GM12874 (cell line): ENCODE data around the gene ALK.

Experiments used
- CTCF ChIP-seq: IDR thresholded peaks from 2 replicates; pipeline ENCODE4 v1.5.1; 2011; ENCODE audit warnings: low read depth, mild to moderate bottlenecking, control low read depth, low read length, moderate library complexity; ENCODE audit not compliant: insufficient read depth

The ALK gene

GRCh38 chr2:29910465-29910864 lies 10.9 kb downstream of the ALK start:
- no peak for TF ChIP-seq CTCF

- TF ChIP-seq CTCF: no peak
Observed at GRCh38 chr2:29902356-29902755, 19.0 kb downstream of the ALK start.

GRCh38 chr2:29900971-29901633 lies 20.3 kb downstream of the ALK start:
- no peak for TF ChIP-seq CTCF

GRCh38 chr2:29898999-29899398 lies 22.4 kb downstream of the ALK start:
- TF ChIP-seq CTCF: no peak

- TF ChIP-seq CTCF: no peak
Observed at GRCh38 chr2:29894822-29895614, 26.4 kb downstream of the ALK start.

GRCh38 chr2:29892585-29893259 lies 28.7 kb downstream of the ALK start:
- no peak for TF ChIP-seq CTCF

- no peak for TF ChIP-seq CTCF
Observed at GRCh38 chr2:29881089-29881730, 40.2 kb downstream of the ALK start.
